ENCODE results near the gene FIGN.

- TF ChIP-seq ZBTB21 (CRISPR knock-in tag; IDR thresholded peaks at IDR 0.05; ENCODE audit: borderline replicate concordance) = no peak
- no peak for TF ChIP-seq MXD4 (CRISPR knock-in tag; IDR thresholded peaks at IDR 0.05; ENCODE audit: borderline replicate concordance)
- TF ChIP-seq ETV6 (CRISPR knock-in tag; IDR thresholded peaks at IDR 0.05) = no peak
- no peak for TF ChIP-seq OVOL2 (CRISPR knock-in tag; IDR thresholded peaks at IDR 0.05; ENCODE audit: borderline replicate concordance)
Observed at GRCh38 chr2:163605779-163606178, 130.0 kb downstream of the FIGN start.
